GM10266 (cell line): Measurements from ENCODE around the gene PCP2.

ENCODE experiments used
- DNase-seq: peaks from one replicate; pipeline ENCODE4 v3.0.0; 2012; ENCODE audit errors: extremely low spot score
- TF ChIP-seq, protein P1 (sequence below): IDR thresholded peaks from 2 replicates; pipeline ENCODE4 v1.5.1; 2012; ENCODE audit warnings: mild to moderate bottlenecking, low read depth; ENCODE audit not compliant: control insufficient read depth, insufficient read depth; ENCODE audit errors: missing control alignments

PCP2 gene

DNA sequence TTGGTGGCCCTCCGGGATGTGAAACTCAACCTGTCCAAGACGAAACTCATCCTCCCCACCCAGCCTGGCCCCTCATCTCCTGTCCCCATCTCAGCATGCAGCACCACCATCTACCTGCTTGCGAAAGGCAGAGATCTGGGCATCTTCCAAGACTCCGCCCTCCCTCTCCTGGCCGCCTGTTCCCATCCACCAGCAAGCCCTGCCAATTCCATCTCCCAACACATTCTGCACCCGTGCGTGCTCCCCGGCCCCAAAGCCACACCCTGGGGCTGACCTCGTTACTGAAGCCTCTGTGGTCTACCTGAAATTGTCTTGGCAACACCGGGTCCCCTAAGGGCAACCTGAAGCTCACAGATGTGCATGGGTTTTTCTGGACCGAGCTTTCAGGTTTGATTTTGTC, 51.1 kb downstream of the PCP2 start:
- DNase-seq = no peak
- TF ChIP-seq, protein P1, sequence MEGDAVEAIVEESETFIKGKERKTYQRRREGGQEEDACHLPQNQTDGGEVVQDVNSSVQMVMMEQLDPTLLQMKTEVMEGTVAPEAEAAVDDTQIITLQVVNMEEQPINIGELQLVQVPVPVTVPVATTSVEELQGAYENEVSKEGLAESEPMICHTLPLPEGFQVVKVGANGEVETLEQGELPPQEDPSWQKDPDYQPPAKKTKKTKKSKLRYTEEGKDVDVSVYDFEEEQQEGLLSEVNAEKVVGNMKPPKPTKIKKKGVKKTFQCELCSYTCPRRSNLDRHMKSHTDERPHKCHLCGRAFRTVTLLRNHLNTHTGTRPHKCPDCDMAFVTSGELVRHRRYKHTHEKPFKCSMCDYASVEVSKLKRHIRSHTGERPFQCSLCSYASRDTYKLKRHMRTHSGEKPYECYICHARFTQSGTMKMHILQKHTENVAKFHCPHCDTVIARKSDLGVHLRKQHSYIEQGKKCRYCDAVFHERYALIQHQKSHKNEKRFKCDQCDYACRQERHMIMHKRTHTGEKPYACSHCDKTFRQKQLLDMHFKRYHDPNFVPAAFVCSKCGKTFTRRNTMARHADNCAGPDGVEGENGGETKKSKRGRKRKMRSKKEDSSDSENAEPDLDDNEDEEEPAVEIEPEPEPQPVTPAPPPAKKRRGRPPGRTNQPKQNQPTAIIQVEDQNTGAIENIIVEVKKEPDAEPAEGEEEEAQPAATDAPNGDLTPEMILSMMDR = no peak
